ENCODE data around the gene MYO3A.

- TF ChIP-seq BHLHE40 (IDR thresholded peaks at IDR 0.05; ENCODE audit: borderline replicate concordance) = no peak
- TF ChIP-seq SP1 (IDR thresholded peaks at IDR 0.05) = no peak
- no peak for TF ChIP-seq FOXM1 (IDR thresholded peaks at IDR 0.05; ENCODE audit: borderline replicate concordance)
- TF ChIP-seq L3MBTL2 (conservative IDR thresholded peaks at IDR 0.05) = no peak
- TF ChIP-seq, protein P1, sequence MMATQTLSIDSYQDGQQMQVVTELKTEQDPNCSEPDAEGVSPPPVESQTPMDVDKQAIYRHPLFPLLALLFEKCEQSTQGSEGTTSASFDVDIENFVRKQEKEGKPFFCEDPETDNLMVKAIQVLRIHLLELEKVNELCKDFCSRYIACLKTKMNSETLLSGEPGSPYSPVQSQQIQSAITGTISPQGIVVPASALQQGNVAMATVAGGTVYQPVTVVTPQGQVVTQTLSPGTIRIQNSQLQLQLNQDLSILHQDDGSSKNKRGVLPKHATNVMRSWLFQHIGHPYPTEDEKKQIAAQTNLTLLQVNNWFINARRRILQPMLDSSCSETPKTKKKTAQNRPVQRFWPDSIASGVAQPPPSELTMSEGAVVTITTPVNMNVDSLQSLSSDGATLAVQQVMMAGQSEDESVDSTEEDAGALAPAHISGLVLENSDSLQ (IDR thresholded peaks at IDR 0.05) = no peak
- no peak for TF ChIP-seq NFRKB (IDR thresholded peaks at IDR 0.05)
- no peak for TF ChIP-seq SUZ12 (IDR thresholded peaks at IDR 0.05)
- TF ChIP-seq TARDBP (IDR thresholded peaks at IDR 0.05) = no peak
- TF ChIP-seq ELF4 (IDR thresholded peaks at IDR 0.05) = no peak
- TF ChIP-seq ZNF384 (IDR thresholded peaks at IDR 0.05) = no peak
- no peak for TF ChIP-seq FOXA1 (IDR thresholded peaks at IDR 0.05)
Observed at GRCh38 chr10:26227786-26228185, 293.8 kb downstream of the MYO3A start.
